H1 (cell line): Measurements from ENCODE around the gene DOK3. TPM values are rescaled to one million over a fixed set of nuclear protein-coding genes. Genes with fewer than 3 reads are reported as not detected.
A peak's percentile ranks its signal among the peaks of the same experiment; 100 is the strongest.

ENCODE experiments used
- CTCF ChIA-PET: fragments of 300-600 bp; sonication (Branson Sonifier 250); formaldehyde crosslinking; loops from one replicate; lab custom pipeline; 2021; ENCODE audit not compliant: partially characterized antibody; lab: Charles Lee
- POLR2A ChIA-PET: fragments of 300-600 bp; sonication (Branson Sonifier 250); formaldehyde crosslinking; loops from one replicate; lab custom pipeline; 2021; ENCODE audit warnings: inconsistent platforms; ENCODE audit not compliant: partially characterized antibody; lab: Charles Lee
- DNase-seq, 2 experiments: peaks; one replicate each; pipeline versions ENCODE4 v3.0.0 to v3.0.0-alpha.2; 2010 to 2022; ENCODE audit warnings: low spot score in 2 of 2, low read depth in 1 of 2, mixed read lengths in 1 of 2
- FAIRE-seq: peaks from 2 replicates; lab custom pipeline; 2011; peaks lifted over from hg19 to GRCh38; lab: Jason Lieb, UNC
- H2AFZ ChIP-seq: 2 replicates; pipeline ENCODE4 v1.8.1; 2012; ENCODE audit warnings: low read length, inconsistent platforms
- H2AK5ac ChIP-seq: 2 replicates; pipeline ENCODE4 v1.6.1; 2013; ENCODE audit warnings: low read depth, low read length
- H2BK120ac ChIP-seq: replicated peaks from 2 replicates; pipeline ENCODE3; 2013; ENCODE audit warnings: low read depth, low read length, inconsistent platforms
- H2BK12ac ChIP-seq: 2 replicates; pipeline ENCODE4 v1.6.1; 2013; ENCODE audit warnings: low read depth, low read length
- H2BK15ac ChIP-seq: 2 replicates; pipeline ENCODE4 v1.6.1; 2013; ENCODE audit warnings: low read length
- H2BK20ac ChIP-seq: 2 replicates; pipeline ENCODE4 v1.6.1; 2013; ENCODE audit warnings: low read length
- H2BK5ac ChIP-seq: 2 replicates; pipeline ENCODE4 v1.6.1; 2013; ENCODE audit warnings: low read depth, low read length
- H3K14ac ChIP-seq: 2 replicates; pipeline ENCODE4 v1.6.1; 2013; ENCODE audit warnings: inconsistent platforms; ENCODE audit not compliant: insufficient read length
- H3K18ac ChIP-seq: 2 replicates; pipeline ENCODE4 v1.6.1; 2013; ENCODE audit warnings: low read length; ENCODE audit errors: extremely low read depth
- H3K23ac ChIP-seq: 2 replicates; pipeline ENCODE4 v1.6.1; 2013; ENCODE audit warnings: inconsistent platforms; ENCODE audit not compliant: insufficient read length
- H3K23me2 ChIP-seq: 2 replicates; pipeline ENCODE4 v1.6.1; 2013; ENCODE audit warnings: low read depth, low read length
- H3K27ac ChIP-seq: 2 replicates; pipeline ENCODE4 v1.6.1; 2011; ENCODE audit warnings: low read depth, low read length, inconsistent platforms
- H3K27me3 ChIP-seq, 4 experiments: replicated peaks in 1 of 4; 1 replicate in 1 of 4; 2 replicates in 3 of 4; pipeline versions ENCODE4 v1.6.1 to v1.8.1; 2011 to 2013; ENCODE audit warnings: low read length in 3 of 4, mild to moderate bottlenecking in 3 of 4, inconsistent platforms in 2 of 4, mixed read lengths in 2 of 4, moderate library complexity in 1 of 4; ENCODE audit not compliant: control insufficient read depth in 3 of 4, insufficient read depth in 3 of 4; ENCODE audit errors: extremely low read depth in 1 of 4
- H3K36me3 ChIP-seq, 4 experiments: 2 replicates each; pipeline versions ENCODE4 v1.6.1 to v1.8.1; 2011 to 2013; ENCODE audit warnings: mild to moderate bottlenecking in 4 of 4, low read length in 3 of 4, moderate library complexity in 2 of 4, control low read depth in 1 of 4, inconsistent platforms in 1 of 4; ENCODE audit not compliant: insufficient read depth in 4 of 4, control insufficient read depth in 2 of 4
- H3K4ac ChIP-seq: replicated peaks from 2 replicates; pipeline ENCODE3; 2013; ENCODE audit warnings: low read length, low read depth, mixed read lengths, inconsistent platforms; ENCODE audit not compliant: insufficient read length
- H3K4me1 ChIP-seq, 4 experiments: replicated peaks in 1 of 4; 1 replicate in 1 of 4; 2 replicates in 3 of 4; pipeline versions ENCODE4 v1.6.1 to v1.8.1; 2011 to 2013; ENCODE audit warnings: low read length in 3 of 4, inconsistent platforms in 2 of 4, mixed read lengths in 1 of 4; ENCODE audit not compliant: insufficient read depth in 4 of 4, control insufficient read depth in 3 of 4
- H3K4me2 ChIP-seq, 2 experiments: 2 replicates each; pipeline versions ENCODE4 v1.6.1 to v1.8.1; 2011 to 2013; ENCODE audit warnings: low read depth in 2 of 2, low read length in 2 of 2, control low read depth in 1 of 2, inconsistent platforms in 1 of 2, mild to moderate bottlenecking in 1 of 2; ENCODE audit not compliant: insufficient read depth in 1 of 2
- H3K4me3 ChIP-seq, 4 experiments: fragments of 200-600, 300-600 bp in 1 of 4; sonication (generic), shearing (Covaris generic), sonication (Bioruptor Twin) in 1 of 4; 2 replicates each; pipeline versions ENCODE4 v1.5.1 to v1.8.1; 2011 to 2016; ENCODE audit warnings: low read length in 4 of 4, low read depth in 3 of 4, control low read depth in 2 of 4, inconsistent platforms in 2 of 4, mild to moderate bottlenecking in 2 of 4, mixed read lengths in 1 of 4, moderate library complexity in 1 of 4; ENCODE audit not compliant: insufficient read depth in 2 of 4; ENCODE audit errors: extremely low read depth in 1 of 4
- H3K56ac ChIP-seq: replicated peaks from 2 replicates; pipeline ENCODE3; 2013; ENCODE audit warnings: low read depth, mild to moderate bottlenecking, mixed read lengths, low read length, inconsistent platforms; ENCODE audit not compliant: insufficient read length
- H3K79me1 ChIP-seq: 2 replicates; pipeline ENCODE4 v1.6.1; 2013; ENCODE audit warnings: low read depth, low read length, control low read depth
- H3K79me2 ChIP-seq, 2 experiments: 2 replicates each; pipeline versions ENCODE4 v1.6.1 to v1.8.1; 2012 to 2013; ENCODE audit warnings: low read length in 2 of 2, mild to moderate bottlenecking in 2 of 2, inconsistent platforms in 1 of 2; ENCODE audit not compliant: insufficient read depth in 2 of 2, control insufficient read depth in 1 of 2
- H3K9ac ChIP-seq, 4 experiments: replicated peaks in 1 of 4; 1 replicate in 1 of 4; 2 replicates in 3 of 4; pipeline versions ENCODE4 v1.6.1 to v1.8.1; 2011 to 2013; ENCODE audit warnings: low read depth in 3 of 4, low read length in 3 of 4, control low read depth in 2 of 4, mild to moderate bottlenecking in 2 of 4, moderate library complexity in 2 of 4, inconsistent platforms in 1 of 4; ENCODE audit errors: extremely low read depth in 1 of 4
- H3K9me3 ChIP-seq, 2 experiments: 2 replicates each; pipeline versions ENCODE4 v1.6.1 to v1.8.1; 2012 to 2013; ENCODE audit warnings: mild to moderate bottlenecking in 2 of 2, moderate library complexity in 2 of 2, control low read depth in 1 of 2, inconsistent platforms in 1 of 2, low read depth in 1 of 2, low read length in 1 of 2, mixed read lengths in 1 of 2; ENCODE audit not compliant: insufficient read depth in 2 of 2
- H4K20me1 ChIP-seq, 2 experiments: replicated peaks in 1 of 2; 2 replicates each; pipeline versions ENCODE3 to v1.8.1; 2011 to 2013; ENCODE audit warnings: inconsistent platforms in 2 of 2, low read length in 2 of 2, mild to moderate bottlenecking in 1 of 2; ENCODE audit not compliant: insufficient read depth in 2 of 2, control insufficient read depth in 1 of 2
- H4K5ac ChIP-seq: 2 replicates; pipeline ENCODE4 v1.6.1; 2013; ENCODE audit warnings: low read length, low read depth, mixed read lengths, inconsistent platforms; ENCODE audit not compliant: insufficient read length
- H4K8ac ChIP-seq: 2 replicates; pipeline ENCODE4 v1.8.0; 2013; ENCODE audit warnings: mild to moderate bottlenecking, moderate library complexity, low read length, inconsistent platforms; ENCODE audit not compliant: insufficient read depth; ENCODE audit errors: extremely low read depth
- H4K91ac ChIP-seq: replicated peaks from 2 replicates; pipeline ENCODE3; 2013; ENCODE audit warnings: low read length, mixed read lengths, inconsistent platforms; ENCODE audit not compliant: insufficient read length
- BRCA1 ChIP-seq: IDR thresholded peaks from 2 replicates; pipeline ENCODE4 v1.6.1; 2012; ENCODE audit warnings: low read depth, low read length, improper control_type of control experiment
- POLR2A ChIP-seq, 2 experiments: IDR thresholded peaks; 1 replicate in 1 of 2; 2 replicates in 1 of 2; pipeline ENCODE4 v1.6.1; 2011; ENCODE audit warnings: low read depth in 2 of 2, low read length in 2 of 2, mild to moderate bottlenecking in 2 of 2; ENCODE audit errors: control extremely low read depth in 1 of 2
- WGBS, 2 experiments: shearing (Covaris generic) in 1 of 2; methylation state at CpG; one replicate each; pipeline versions ENCODE4 v1.1.6 to v1.1.7; 2013 to 2015; ENCODE audit warnings: low lambda C conversion rate in 2 of 2, mixed read lengths in 2 of 2, inconsistent platforms in 1 of 2, low coverage in 1 of 2, missing lambda C conversion rate in 1 of 2; ENCODE audit not compliant: insufficient replicate concordance in 2 of 2, insufficient coverage in 1 of 2, insufficient read length in 1 of 2; ENCODE audit errors: extremely low coverage in 1 of 2, missing lambda C conversion rate in 1 of 2; 5-methylcytosine and 5-hydroxymethylcytosine counted together
- polyA plus RNA-seq, 7 experiments: library from polyadenylated mRNA; depleted of rRNA in 3 of 7; stranded (reverse) in 5 of 7; unstranded in 2 of 7; fragments of >200 nt in 5 of 7; fragments of 200-250 nt in 2 of 7; gene quantifications; 1 replicate in 5 of 7; 2 replicates in 1 of 7; 4 replicates in 1 of 7; pipeline versions ENCODE4 v1.2.1 to v1.2.3, GENCODE V29; 2011 to 2013; ENCODE audit warnings: missing spikeins in 2 of 7, mixed read lengths in 2 of 7
- total RNA-seq: library from RNA; stranded (reverse); fragmentation: NEBNext Ultra II Directional; extraction: Animal tissue kit (Norgen Biotek cat#: 25700); gene quantifications from 2 replicates; pipeline ENCODE4 v1.2.1, GENCODE V29; 2021
- TF ChIP-seq, protein P1 (sequence below): IDR thresholded peaks from 2 replicates; pipeline ENCODE4 v1.6.1; 2012; ENCODE audit warnings: inconsistent platforms

Gene DOK3
- total and polyA plus RNA-seq, 2 of the 8 experiments (the other 6 are each of a cell fraction or from before 2014, with no cell fraction given): 4.2 to 6.4 TPM

DNA sequence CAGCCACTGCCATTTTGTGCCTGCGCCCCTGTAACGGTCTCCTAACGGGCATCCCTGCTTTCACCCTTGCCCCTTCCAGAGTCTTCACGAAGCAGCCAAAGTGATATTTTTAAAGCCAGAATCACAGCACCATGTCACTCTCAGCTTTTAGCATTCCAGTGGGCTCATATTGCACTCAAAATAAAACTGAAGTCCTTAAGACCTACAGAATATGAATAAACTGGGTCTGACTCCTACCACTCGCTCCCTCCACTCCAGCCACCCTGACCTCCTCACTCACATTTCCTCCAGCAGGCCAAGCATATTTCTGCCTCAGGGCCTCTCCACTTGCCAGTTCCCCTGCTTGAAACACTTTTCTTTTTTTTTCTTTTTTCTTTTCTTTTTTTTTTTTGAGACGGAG is 9.8 kb downstream of the DOK3 start:
- Histone ChIP-seq H4K5ac (no peak overlapping the region), H3K18ac (no peak overlapping the region), H3K27ac (no peak overlapping the region), H3K4me1 (peaks cover 0 to 27% (median 24%) of the 10 kb centered on the region in 4 experiments; a peak in 6 of 7 replicates), H4K20me1 (no peaks in the 10 kb centered on the region), H3K4me2 (no peak overlapping the region), H3K14ac (no peak overlapping the region), H3K23ac (no peak overlapping the region), H3K4me3 (no peak overlapping the region), H4K8ac (no peak overlapping the region), H3K9ac (no peak overlapping the region), H3K23me2 (peaks cover 10% of the 10 kb centered on the region), H3K79me1 (no peaks in the 10 kb centered on the region; the same call in 1 of the 2 replicates), H2BK120ac (no peak overlapping the region), H3K36me3 (peaks cover 0 to 8% (median 4%) of the 10 kb centered on the region in 4 experiments; a peak in 3 of 8 replicates), H4K91ac (no peak overlapping the region), H3K4ac (no peak overlapping the region), H3K27me3 (peaks cover 2 to 12% (median 11%) of the 10 kb centered on the region in 4 experiments; a peak in 6 of 7 replicates), H2BK12ac (0 out of 2 replicates have a peak overlapping the region, but pooled peaks have one; percentile 7), H3K56ac (no peak overlapping the region), H2AFZ (no peak overlapping the region), H3K9me3 (no peaks in the 10 kb centered on the region), H2BK15ac (no peak overlapping the region), H2BK5ac (no peak overlapping the region), H2BK20ac (no peak overlapping the region), H3K79me2 (0 out of 4 replicates have a peak, but pooled peaks cover 0 to 4% of the 10 kb centered on the region in 2 experiments), H2AK5ac (no peak overlapping the region)
- POLR2A ChIA-PET: interaction anchor here (65.5 to 67.5 kb wide), 2 partner anchors 20 to 31 kb away, joined by 3349 read pairs; partner anchors contain the start of genes DBN1, DOK3, PDLIM7 and PRR7
- no peak for FAIRE-seq
- 84% methylated on average over 5 of the region's 6 CpGs; no CpG with 5 or more reads in 1 of the 2 experiments for WGBS, 2 experiments
- TF ChIP-seq, protein P1, sequence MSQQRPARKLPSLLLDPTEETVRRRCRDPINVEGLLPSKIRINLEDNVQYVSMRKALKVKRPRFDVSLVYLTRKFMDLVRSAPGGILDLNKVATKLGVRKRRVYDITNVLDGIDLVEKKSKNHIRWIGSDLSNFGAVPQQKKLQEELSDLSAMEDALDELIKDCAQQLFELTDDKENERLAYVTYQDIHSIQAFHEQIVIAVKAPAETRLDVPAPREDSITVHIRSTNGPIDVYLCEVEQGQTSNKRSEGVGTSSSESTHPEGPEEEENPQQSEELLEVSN: no peak
- TF ChIP-seq POLR2A (IDR thresholded peaks at IDR 0.05; ENCODE audit: control extremely low read depth in 1 of 2, low read depth in 2 of 2, low read length in 2 of 2) (no peak), BRCA1 (no peak)
- DNase-seq: no peak
- CTCF ChIA-PET: interaction anchor here (1.6 to 20.8 kb wide), 10 partner anchors 10 to 110 kb away, joined by 3 to 306 read pairs (median 12); partner anchors contain the start of genes DBN1 and DOK3
